Skin epidermis (tissue), 12 donors: ENCODE measurements around the gene SERP1.
"Not testable (repeated sequence)": the region's sequence is repeated elsewhere in the genome, so short reads cannot be mapped to it uniquely, and the experiment has no call there.

Experiments used
- H3K27ac ChIP-seq, 21 experiments: fragments of 200-600 bp; sonication (generic) in 11 of 21; one replicate each; pipeline ENCODE4 v1.5.0; 2020; ENCODE audit warnings: mild to moderate bottlenecking in 3 of 21, inconsistent platforms in 2 of 21, moderate library complexity in 2 of 21
- H3K4me3 ChIP-seq, 7 experiments: fragments of 200-600 bp; sonication (generic) in 2 of 7; one replicate each; pipeline ENCODE4 v1.5.0; 2020; ENCODE audit warnings: inconsistent platforms in 2 of 7, mild to moderate bottlenecking in 2 of 7, moderate library complexity in 1 of 7

Gene SERP1

DNA sequence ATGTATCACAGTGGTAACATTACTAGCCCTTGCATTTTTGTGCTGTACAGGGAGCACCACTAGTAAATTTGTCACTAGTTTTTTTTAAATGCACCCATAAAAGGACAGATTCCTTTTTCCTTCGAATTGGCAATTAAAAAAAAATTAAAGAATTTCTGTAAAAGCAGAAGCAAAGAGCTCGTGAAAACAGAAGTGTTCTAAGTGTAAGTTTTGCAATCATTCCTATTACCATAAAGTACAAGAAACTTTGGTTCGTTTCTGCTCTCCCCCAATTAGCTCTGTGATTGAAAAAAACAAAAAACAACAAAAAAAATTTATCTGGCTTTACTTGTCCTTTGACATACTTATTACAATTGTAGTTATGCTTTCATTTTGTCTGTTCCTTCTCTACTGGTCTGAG, 5.3 kb downstream of the SERP1 start:
- no peak overlapping the region for H3K27ac ChIP-seq
- H3K4me3 ChIP-seq = no peak overlapping the region

DNA sequence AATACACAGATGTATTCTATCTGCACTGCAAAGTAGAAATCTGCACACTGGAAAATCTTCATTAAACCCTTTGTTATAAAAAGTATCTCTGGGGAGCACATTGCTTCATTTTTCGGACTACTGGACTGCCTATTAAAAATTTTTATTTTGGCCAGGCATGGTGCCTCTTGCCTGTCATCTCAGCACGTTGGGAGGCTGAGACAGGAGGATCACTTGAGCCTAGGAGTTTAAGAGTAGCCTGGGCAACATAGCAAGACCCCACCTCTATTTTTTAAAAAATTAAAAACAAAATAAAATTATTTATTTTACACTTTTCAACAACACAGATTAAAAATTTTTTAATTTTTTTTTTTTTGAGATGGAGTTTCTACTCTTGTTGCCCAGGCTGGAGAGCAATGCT, 6.0 kb downstream of the SERP1 start:
- Histone ChIP-seq H3K4me3 (no peak overlapping the region), H3K27ac (no peak overlapping the region)

DNA sequence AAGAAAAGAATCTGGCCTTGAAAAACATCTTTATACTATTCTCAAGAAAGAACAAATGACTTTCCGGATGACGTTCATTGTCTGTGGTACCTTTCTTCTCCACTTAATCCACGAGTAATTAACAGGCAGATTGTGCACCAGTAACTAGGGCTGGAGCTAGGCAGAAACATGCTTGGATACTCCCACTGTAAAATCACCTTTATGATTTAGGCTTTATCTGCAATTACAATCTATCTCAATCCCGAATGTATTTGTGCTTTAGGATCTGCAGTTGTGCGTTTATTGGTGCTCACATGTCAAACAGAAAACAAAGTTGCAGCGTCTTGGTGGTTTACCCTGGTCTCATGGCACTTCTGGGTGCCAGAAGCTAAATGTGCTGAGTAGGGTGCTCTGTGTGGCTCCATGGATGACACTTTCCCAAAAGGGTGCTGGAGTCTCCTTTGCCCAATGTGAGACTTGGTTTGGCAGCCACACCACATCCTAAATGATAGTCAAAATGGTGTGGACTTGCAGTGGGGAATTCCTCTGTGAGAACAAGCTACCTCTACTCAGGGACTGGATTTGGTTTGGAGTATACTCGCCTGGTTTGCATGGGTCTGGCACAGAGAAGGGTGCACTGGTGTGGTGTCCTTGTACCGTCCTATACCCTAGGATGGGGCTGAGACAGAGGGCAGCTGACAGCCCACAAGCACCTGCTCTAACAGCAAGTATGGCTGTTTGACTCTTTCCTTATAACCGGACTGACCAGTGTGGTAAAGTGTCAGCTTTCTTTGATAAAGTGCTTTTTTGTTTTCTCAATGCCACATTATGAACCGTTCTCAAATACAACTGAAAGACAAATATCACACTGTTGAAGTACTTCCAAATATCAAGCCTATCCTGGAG, 7.7 kb downstream of the SERP1 start:
- no peak overlapping the region for H3K27ac ChIP-seq
- no peak overlapping the region for H3K4me3 ChIP-seq

DNA sequence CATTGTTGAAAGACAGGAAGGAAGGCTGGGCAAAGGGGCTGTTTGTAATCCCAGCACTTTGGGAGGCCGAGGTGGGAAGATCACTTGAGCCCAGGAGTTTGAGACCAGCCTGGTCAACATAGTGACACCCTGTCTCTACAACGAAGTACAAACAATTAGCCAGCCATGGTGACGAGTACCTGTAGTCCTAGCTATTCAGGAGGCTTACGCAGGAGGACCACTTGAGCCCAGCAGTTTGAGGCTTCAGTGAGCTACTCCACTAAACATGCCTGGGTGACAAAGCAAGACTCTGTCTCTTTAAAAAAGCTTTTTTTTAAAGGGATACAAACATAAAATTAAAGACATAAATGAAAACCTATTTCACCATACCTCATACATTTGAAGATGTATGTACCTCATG, 11.1 kb downstream of the SERP1 start:
- Histone ChIP-seq H3K4me3 (no peak overlapping the region), H3K27ac (no peak overlapping the region)

- Histone ChIP-seq H3K27ac (no peak overlapping the region), H3K4me3 (no peak overlapping the region)
Observed at GRCh38 chr3:150531775-150532174, 14.5 kb downstream of the SERP1 start.

- H3K27ac ChIP-seq = no peak overlapping the region
- H3K4me3 ChIP-seq = no peak overlapping the region
Observed at GRCh38 chr3:150528354-150528797, 17.9 kb downstream of the SERP1 start.

- Histone ChIP-seq H3K27ac (no peak overlapping the region), H3K4me3 (no peak overlapping the region)
Observed at GRCh38 chr3:150527464-150528255, 18.6 kb downstream of the SERP1 start.

DNA sequence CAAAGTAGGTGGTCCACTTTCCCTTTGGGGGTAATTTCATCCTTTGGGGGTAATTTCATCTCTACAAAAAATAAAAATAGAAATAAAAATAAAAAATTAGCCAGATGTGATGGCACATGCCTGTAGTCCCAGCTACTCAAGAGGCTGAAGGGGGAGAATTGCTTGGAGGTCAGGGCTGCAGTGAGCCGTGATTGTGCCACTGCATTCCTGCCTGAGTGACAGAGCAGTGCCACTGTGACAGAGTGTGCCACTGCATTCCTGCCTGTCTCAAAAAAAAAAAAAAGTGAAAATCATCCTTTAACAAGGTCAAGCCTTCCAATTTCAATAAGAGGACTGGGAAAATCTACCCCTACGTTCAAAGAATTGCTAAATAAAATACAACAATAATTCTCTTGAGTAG, 22.8 kb downstream of the SERP1 start:
- no peak overlapping the region for H3K4me3 ChIP-seq

DNA sequence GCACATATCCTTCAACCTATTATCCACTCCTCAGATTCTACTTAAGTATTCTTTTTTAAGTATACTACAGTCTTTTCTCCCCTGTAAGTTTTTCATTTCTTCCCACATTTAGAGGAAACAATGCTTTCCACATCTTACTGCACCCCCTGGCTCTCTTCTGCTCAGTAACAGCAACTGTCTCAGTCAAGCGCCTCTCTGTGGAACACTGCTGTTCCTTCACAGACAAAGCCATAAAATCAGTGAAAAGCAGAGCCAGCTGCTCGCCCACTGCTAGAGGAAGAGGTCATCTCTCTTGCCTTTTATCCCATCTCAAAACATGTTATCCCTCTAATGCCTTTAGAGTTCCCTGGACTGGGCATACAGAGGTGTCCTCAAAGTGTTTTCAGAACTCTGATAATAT, 24.8 kb downstream of the SERP1 start:
- H3K27ac ChIP-seq = no peak overlapping the region
- no peak overlapping the region for H3K4me3 ChIP-seq

More for the DNA sequence above, 22.8 kb downstream of the SERP1 start:
- H3K27ac ChIP-seq = no peak overlapping the region

DNA sequence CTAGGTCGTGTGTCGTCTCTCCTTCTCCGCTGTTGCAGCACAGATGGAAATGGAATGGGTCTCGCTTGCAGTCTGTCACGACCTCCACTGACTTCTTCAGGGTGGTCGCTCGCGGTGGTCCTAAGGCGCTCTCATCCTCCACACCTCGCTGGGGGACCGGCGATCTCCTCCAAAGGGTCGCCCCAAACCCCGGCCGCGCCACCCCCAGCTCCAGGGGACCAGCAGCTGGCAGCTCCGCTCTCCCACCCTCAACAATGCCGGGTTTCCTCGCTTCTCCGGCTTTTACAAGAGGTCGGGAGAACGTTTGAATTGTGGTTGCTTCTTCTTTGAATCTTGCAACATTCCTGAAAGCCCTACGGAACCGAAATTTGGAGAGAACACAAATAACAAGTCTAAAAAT, 25.9 kb downstream of the SERP1 start:
- Histone ChIP-seq H3K4me3 (peak overlapping the region in 1 of 7 experiments; percentile 24), H3K27ac (no peak overlapping the region)

GRCh38 chr3:150519026-150519425, 27.3 kb downstream of the SERP1 start:
- H3K27ac ChIP-seq = peak overlapping the region in 3 of 21 experiments; percentile 34 to 49 (median 35)
- H3K4me3 ChIP-seq = no peak overlapping the region

- H3K4me3 ChIP-seq = no peak overlapping the region
- no peak overlapping the region for H3K27ac ChIP-seq
Observed at GRCh38 chr3:150515210-150515609, 31.1 kb downstream of the SERP1 start.

GRCh38 chr3:150511122-150511821, 35.0 kb downstream of the SERP1 start:
- Histone ChIP-seq H3K27ac (no peak overlapping the region), H3K4me3 (no peak overlapping the region)

GRCh38 chr3:150509780-150510179, 36.5 kb downstream of the SERP1 start:
- no peak overlapping the region for H3K27ac ChIP-seq
- no peak overlapping the region for H3K4me3 ChIP-seq

GRCh38 chr3:150508401-150508800, 37.9 kb downstream of the SERP1 start:
- no peak overlapping the region for H3K27ac ChIP-seq

DNA sequence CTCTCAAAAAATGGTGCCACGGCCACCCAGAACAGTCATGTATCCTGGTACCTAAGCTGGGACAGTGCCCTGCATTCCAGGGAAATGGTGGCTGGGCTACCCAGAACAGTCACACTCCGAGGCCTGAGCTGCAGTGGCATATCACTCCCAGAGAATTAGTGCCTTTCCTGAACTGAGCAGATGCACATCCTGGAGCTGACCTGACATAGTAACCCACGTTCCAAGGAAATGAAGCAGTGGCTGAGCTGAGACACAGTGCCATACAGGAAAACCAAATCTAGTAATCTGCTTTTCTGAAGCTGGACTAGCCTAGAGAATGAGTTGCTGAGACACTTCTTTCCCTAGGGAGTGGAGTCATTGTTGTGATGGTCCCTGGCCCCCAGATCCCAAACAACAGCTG, 41.8 kb downstream of the SERP1 start:
- no peak overlapping the region for H3K4me3 ChIP-seq
- H3K27ac ChIP-seq = no peak overlapping the region

More at GRCh38 chr3:150508401-150508800, 37.9 kb downstream of the SERP1 start:
- no peak overlapping the region for H3K4me3 ChIP-seq

- no peak overlapping the region for H3K4me3 ChIP-seq
- H3K27ac ChIP-seq = no peak overlapping the region
Observed at GRCh38 chr3:150503402-150504099, 42.7 kb downstream of the SERP1 start.

- H3K4me3 ChIP-seq, H3K27ac ChIP-seq: not testable (repeated sequence)
Observed at GRCh38 chr3:150500960-150501359, 45.3 kb downstream of the SERP1 start.

GRCh38 chr3:150497956-150498355, 48.3 kb downstream of the SERP1 start:
- H3K27ac ChIP-seq = no peak overlapping the region

More at GRCh38 chr3:150497956-150498355, 48.3 kb downstream of the SERP1 start:
- H3K4me3 ChIP-seq = no peak overlapping the region
